ENCODE data around the gene WNT5B. TPM values are rescaled to one million over a fixed set of nuclear protein-coding genes. Genes with fewer than 3 reads are reported as not detected.

WNT5B gene
- total RNA-seq, 1 donor from 2014 or later, result 16.3 TPM

DNA sequence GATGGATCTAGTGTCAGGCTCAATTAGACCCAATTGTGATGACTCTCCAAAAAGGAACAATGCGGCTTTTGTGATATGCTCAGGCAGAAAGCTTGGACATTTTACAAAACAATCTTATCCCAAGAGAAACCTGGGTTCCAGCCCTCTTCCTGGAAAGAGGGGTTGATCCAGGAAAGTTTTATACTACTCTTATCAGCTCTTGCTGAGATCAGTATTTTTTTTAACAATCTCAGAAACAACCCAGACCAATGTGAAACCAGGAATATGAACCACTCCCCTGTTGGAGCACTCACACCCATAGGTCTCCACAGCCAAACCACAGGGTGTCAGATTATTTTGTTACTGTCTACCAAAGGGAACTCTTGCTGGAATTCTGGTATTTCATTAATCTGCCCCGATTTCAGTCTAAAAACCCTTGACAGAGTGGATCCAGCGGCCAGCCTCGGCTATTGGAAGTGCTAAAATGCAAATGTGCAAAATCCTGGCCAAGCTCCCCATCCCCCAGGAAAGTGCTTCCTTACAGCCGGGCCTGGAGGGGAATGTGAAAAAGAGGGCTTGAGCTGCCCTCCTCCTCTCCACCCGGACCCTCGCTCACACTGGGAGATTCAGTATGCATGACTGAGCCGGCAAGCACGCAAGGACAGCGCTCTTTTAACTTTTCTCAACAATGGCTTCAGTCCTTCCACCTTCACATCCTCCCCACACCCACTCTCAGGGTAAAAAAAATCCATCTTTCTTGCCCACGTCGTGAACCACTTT, 38.6 kb upstream of the WNT5B start:
- Mint-ChIP-seq H3K4me3 (ENCODE audit: unreplicated experiment) (peak overlapping the region; percentile 94), H3K9me3 (ENCODE audit: unreplicated experiment) (peaks cover 24% of the 10 kb centered on the region), H3K27ac (ENCODE audit: unreplicated experiment) (peak overlapping the region; percentile 92), H3K4me1 (ENCODE audit: low read depth, unreplicated experiment) (peaks cover 37% of the 10 kb centered on the region), H3K36me3 (ENCODE audit: unreplicated experiment) (peaks cover 8% of the 10 kb centered on the region), H3K27me3 (ENCODE audit: unreplicated experiment) (peaks cover 22% of the 10 kb centered on the region)
- TF ChIP-seq, protein P1, sequence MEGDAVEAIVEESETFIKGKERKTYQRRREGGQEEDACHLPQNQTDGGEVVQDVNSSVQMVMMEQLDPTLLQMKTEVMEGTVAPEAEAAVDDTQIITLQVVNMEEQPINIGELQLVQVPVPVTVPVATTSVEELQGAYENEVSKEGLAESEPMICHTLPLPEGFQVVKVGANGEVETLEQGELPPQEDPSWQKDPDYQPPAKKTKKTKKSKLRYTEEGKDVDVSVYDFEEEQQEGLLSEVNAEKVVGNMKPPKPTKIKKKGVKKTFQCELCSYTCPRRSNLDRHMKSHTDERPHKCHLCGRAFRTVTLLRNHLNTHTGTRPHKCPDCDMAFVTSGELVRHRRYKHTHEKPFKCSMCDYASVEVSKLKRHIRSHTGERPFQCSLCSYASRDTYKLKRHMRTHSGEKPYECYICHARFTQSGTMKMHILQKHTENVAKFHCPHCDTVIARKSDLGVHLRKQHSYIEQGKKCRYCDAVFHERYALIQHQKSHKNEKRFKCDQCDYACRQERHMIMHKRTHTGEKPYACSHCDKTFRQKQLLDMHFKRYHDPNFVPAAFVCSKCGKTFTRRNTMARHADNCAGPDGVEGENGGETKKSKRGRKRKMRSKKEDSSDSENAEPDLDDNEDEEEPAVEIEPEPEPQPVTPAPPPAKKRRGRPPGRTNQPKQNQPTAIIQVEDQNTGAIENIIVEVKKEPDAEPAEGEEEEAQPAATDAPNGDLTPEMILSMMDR (IDR thresholded peaks at IDR 0.05; ENCODE audit: partially characterized antibody, unreplicated experiment), result no peak
- peak; percentile 58 for DNase-seq

DNA sequence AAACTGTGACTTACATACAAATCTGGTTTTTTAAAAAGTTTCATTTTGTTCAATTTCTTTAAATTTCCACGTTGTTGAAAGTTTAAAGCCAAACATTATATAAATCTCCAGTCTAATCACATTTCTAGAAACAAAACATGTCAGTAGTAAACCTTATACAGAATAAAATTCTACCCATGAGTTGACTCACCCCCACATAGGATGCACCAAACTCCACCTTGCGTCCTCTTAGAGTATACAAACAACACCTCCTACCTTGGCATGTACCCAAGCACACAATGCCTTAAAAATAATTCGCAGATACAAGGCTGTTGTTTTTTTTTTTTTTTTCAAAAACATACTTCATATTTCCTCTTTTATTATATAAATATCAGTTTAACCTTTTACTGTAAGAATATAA, 38.0 kb upstream of the WNT5B start:
- peak overlapping the region; percentile 92 for H3K27ac Mint-ChIP-seq (ENCODE audit: unreplicated experiment)
- peaks cover 26% of the 10 kb centered on the region for H3K9me3 Mint-ChIP-seq (ENCODE audit: unreplicated experiment)
- H3K4me3 Mint-ChIP-seq (ENCODE audit: unreplicated experiment), result peak overlapping the region; percentile 94
- H3K27me3 Mint-ChIP-seq (ENCODE audit: unreplicated experiment), result peaks cover 23% of the 10 kb centered on the region
- peaks cover 37% of the 10 kb centered on the region for H3K4me1 Mint-ChIP-seq (ENCODE audit: low read depth, unreplicated experiment)
- peaks cover 8% of the 10 kb centered on the region for H3K36me3 Mint-ChIP-seq (ENCODE audit: unreplicated experiment)
- no peak for DNase-seq
- TF ChIP-seq, protein P1 (IDR thresholded peaks at IDR 0.05; ENCODE audit: partially characterized antibody, unreplicated experiment), result no peak

DNA sequence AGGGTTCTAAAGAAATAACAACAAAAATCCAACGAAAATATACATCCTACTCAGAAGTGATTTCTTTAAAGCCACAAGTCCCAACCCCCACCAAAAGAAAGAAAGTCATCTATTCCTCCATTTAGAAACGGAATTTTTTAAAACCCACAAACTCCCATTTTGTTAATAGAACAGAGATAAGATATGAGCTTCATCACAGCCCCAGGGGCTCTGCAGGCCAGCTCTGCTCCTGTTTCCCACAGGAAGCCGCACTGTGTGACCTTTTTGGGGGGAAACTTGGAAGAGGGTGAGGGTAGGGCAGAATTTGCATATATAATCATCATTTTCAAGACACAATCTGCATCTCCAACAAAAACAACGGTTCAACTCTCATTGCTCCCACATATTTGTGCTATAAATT, 37.5 kb upstream of the WNT5B start:
- H3K27me3 Mint-ChIP-seq (ENCODE audit: unreplicated experiment), result peaks cover 23% of the 10 kb centered on the region
- TF ChIP-seq, protein P1 (IDR thresholded peaks at IDR 0.05; ENCODE audit: partially characterized antibody, unreplicated experiment), result no peak
- H3K9me3 Mint-ChIP-seq (ENCODE audit: unreplicated experiment), result peaks cover 26% of the 10 kb centered on the region
- peak overlapping the region; percentile 90 for H3K27ac Mint-ChIP-seq (ENCODE audit: unreplicated experiment)
- no peak for DNase-seq
- peaks cover 8% of the 10 kb centered on the region for H3K36me3 Mint-ChIP-seq (ENCODE audit: unreplicated experiment)
- peak overlapping the region; percentile 94 for H3K4me3 Mint-ChIP-seq (ENCODE audit: unreplicated experiment)
- peaks cover 38% of the 10 kb centered on the region for H3K4me1 Mint-ChIP-seq (ENCODE audit: low read depth, unreplicated experiment)

DNA sequence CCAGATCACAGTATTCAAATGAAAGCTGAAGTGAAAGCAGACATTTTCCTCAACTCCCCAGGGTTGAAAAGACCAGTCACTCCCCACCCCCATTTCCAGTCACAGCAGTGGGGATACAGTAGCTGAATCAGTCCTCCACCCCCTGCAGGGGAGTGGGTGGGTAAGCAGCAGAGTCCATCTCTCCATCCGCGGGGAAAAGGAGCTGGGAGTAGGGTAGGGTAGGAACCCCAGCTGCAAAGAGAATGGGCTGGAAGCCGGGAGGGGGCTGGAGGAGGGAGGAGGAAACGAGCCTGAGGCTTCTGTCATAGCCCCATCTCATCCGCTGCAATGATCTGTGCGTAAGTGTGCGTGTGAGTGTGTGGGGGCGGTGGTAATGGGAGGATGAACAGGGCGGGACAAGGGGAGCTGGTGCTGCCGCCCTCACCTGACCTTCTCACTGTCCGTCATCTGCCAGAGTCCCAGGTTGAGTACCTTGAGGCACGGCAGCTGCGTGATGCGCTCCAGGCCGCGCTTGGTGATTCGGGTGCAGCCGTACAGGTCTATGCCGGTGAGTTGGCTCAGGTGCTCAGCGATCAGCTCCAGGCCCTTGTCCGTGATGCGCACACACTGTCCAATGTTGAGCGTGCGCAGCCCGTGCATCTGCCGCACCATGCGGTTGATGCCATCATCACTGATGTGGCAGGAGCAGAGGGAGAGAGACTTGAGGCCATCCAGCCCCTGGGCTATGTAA, 36.4 kb upstream of the WNT5B start:
- Mint-ChIP-seq H3K9me3 (ENCODE audit: unreplicated experiment) (peaks cover 26% of the 10 kb centered on the region), H3K27me3 (ENCODE audit: unreplicated experiment) (peaks cover 23% of the 10 kb centered on the region), H3K27ac (ENCODE audit: unreplicated experiment) (peak overlapping the region; percentile 90), H3K36me3 (ENCODE audit: unreplicated experiment) (peaks cover 8% of the 10 kb centered on the region), H3K4me1 (ENCODE audit: low read depth, unreplicated experiment) (peaks cover 35% of the 10 kb centered on the region), H3K4me3 (ENCODE audit: unreplicated experiment) (peak overlapping the region; percentile 94)
- TF ChIP-seq, protein P1 (IDR thresholded peaks at IDR 0.05; ENCODE audit: partially characterized antibody, unreplicated experiment), result no peak
- DNase-seq, result peak; percentile 71

All from glutamatergic neuron (in vitro differentiated cells).